OCI-LY3 (cell line): ENCODE data around the gene MLLT10.

Experiments used
- H2AFZ ChIP-seq: fragments of 200-600, 300-600 bp; shearing (Covaris generic); 2 replicates; pipeline ENCODE4 v1.6.0; 2014; ENCODE audit warnings: antibody characterized with exemption, low read depth, low read length
- H3K27ac ChIP-seq: fragments of 200-600, 300-600 bp; sonication (generic); 2 replicates; pipeline ENCODE4 v1.5.1; 2014; ENCODE audit warnings: mild to moderate bottlenecking, low read length, moderate library complexity, mixed read lengths
- H3K27me3 ChIP-seq: fragments of 200-600, 300-600 bp; sonication (generic); 2 replicates; pipeline ENCODE4 v1.6.1; 2014; ENCODE audit warnings: low read depth, low read length, mixed read lengths
- H3K36me3 ChIP-seq: fragments of 200-600, 300-600 bp; sonication (generic); replicated peaks from 2 replicates; pipeline ENCODE3; 2014; ENCODE audit warnings: low read depth, low read length, mixed read lengths
- H3K4me1 ChIP-seq: fragments of 300-600, 200-600 bp; sonication (generic); 2 replicates; pipeline ENCODE4 v1.6.1; 2014; ENCODE audit warnings: low read length, mixed read lengths
- H3K4me2 ChIP-seq: fragments of 200-600, 300-600 bp; sonication (generic); 2 replicates; pipeline ENCODE4 v1.6.1; 2014; ENCODE audit warnings: low read length, mixed read lengths
- H3K4me3 ChIP-seq: fragments of 300-600, 200-600 bp; sonication (generic); 2 replicates; pipeline ENCODE4 v1.5.1; 2014; ENCODE audit warnings: antibody characterized with exemption, mild to moderate bottlenecking, low read length, moderate library complexity
- H3K79me2 ChIP-seq: fragments of 300-600, 200-600 bp; shearing (Covaris generic); 2 replicates; pipeline ENCODE4 v1.6.1; 2014; ENCODE audit warnings: mild to moderate bottlenecking, low read length, mixed read lengths
- H3K9ac ChIP-seq: fragments of 300-600, 200-600 bp; shearing (Covaris generic); 2 replicates; pipeline ENCODE4 v1.6.0; 2014; ENCODE audit warnings: mild to moderate bottlenecking, low read length, moderate library complexity
- H3K9me3 ChIP-seq: fragments of 200-600, 300-600 bp; shearing (Covaris generic); 2 replicates; pipeline ENCODE4 v1.6.1; 2014; ENCODE audit warnings: low read length, mixed read lengths; ENCODE audit not compliant: insufficient read depth
- H4K20me1 ChIP-seq: fragments of 200-600, 300-600 bp; sonication (generic); 2 replicates; pipeline ENCODE4 v1.6.1; 2016; ENCODE audit warnings: low read length, mixed read lengths; ENCODE audit not compliant: insufficient read depth
- CTCF ChIP-seq: fragments of 200-600, 300-600 bp; sonication (generic); IDR thresholded peaks from 2 replicates; pipeline ENCODE4 v1.5.1; 2014; ENCODE audit warnings: antibody characterized with exemption, low read length, low read depth
- EZH2phosphoT487 ChIP-seq: fragments of 200-600 bp; shearing (Covaris generic); IDR thresholded peaks from 2 replicates; pipeline ENCODE4 v1.6.1; 2018; ENCODE audit warnings: antibody characterized with exemption, mixed run types, low read depth

The MLLT10 gene

DNA sequence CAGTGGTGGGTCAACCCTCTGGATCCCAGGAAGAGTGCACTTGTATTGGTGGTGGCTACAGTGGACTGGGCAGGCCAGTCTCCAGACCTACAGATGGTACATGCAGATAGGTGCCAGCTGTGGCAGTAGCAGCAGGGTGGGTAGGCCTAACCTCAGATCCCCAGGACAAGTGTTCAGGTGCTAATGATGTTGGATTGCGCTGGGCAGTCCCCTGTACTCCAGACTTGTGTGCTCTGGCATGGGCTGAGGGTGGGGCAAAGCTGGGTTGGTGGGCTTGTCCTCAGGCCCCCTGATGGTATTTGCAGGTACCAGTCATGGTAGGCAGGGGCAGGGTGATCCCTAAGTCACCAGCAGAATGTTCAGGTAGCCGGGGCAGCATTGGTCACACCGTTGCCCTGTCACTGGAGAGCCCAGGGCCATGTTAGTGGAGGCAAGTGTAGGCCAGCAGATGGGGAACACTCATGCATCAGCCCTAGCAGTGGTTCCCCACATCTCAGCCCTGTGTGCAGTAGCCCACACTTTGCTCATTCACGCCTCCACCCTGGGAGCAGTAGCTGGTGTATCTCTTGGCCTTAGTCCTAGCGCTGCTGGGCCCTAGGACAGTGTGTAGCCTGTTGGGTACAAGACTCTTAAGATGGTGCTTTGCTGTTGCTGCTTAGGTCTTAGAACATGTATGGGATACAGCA lies 171.3 kb downstream of the MLLT10 start:
- H3K9ac ChIP-seq: no peak overlapping the region
- H3K9me3 ChIP-seq: 0 out of 2 replicates have a peak, but pooled peaks cover 4% of the 10 kb centered on the region
- peaks cover 8% of the 10 kb centered on the region; the same call in 1 of the 2 replicates for H3K79me2 ChIP-seq
- H3K4me2 ChIP-seq: no peak overlapping the region
- TF ChIP-seq CTCF (no peak), EZH2phosphoT487 (no peak)
- peaks cover 5% of the 10 kb centered on the region for H3K4me1 ChIP-seq
- no peaks in the 10 kb centered on the region for H3K27me3 ChIP-seq
- H4K20me1 ChIP-seq: no peaks in the 10 kb centered on the region
- H3K36me3 ChIP-seq: peaks cover 5% of the 10 kb centered on the region
- H3K27ac ChIP-seq: no peak overlapping the region
- H3K4me3 ChIP-seq: no peak overlapping the region
- no peak overlapping the region for H2AFZ ChIP-seq

DNA sequence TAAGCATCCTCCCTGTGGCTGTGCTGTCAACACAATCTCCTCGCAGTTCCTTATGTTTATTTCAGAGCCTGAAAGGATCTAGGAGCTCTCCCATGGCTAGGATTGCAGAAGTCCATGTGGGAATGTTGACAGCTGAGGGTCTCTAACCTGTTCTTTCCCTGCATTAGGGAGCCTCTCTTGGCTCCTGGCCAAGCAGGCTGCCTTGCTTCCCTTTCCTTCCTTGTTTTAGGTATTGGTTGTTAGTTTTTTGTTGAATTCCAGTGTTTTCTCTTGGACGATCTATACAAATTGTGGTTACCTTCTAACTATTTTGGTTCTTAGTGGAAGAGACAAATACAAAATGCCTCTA lies 171.8 kb downstream of the MLLT10 start:
- Histone ChIP-seq H3K27me3 (no peaks in the 10 kb centered on the region), H3K9ac (no peak overlapping the region), H3K4me1 (peaks cover 9% of the 10 kb centered on the region), H3K4me3 (no peak overlapping the region), H3K9me3 (0 out of 2 replicates have a peak, but pooled peaks cover 2% of the 10 kb centered on the region), H2AFZ (no peak overlapping the region), H3K79me2 (peaks cover 8% of the 10 kb centered on the region; the same call in 1 of the 2 replicates), H3K4me2 (no peak overlapping the region), H4K20me1 (no peaks in the 10 kb centered on the region), H3K27ac (no peak overlapping the region), H3K36me3 (peaks cover under 1% of the 10 kb centered on the region)
- TF ChIP-seq CTCF (no peak), EZH2phosphoT487 (no peak)

GRCh38 chr10:21707498-21707897 lies 173.5 kb downstream of the MLLT10 start:
- H2AFZ ChIP-seq: no peak overlapping the region
- no peaks in the 10 kb centered on the region for H4K20me1 ChIP-seq
- H3K9me3 ChIP-seq: no peaks in the 10 kb centered on the region
- H3K79me2 ChIP-seq: peaks cover 15% of the 10 kb centered on the region; the same call in 1 of the 2 replicates
- no peaks in the 10 kb centered on the region for H3K36me3 ChIP-seq
- no peak overlapping the region for H3K9ac ChIP-seq
- peaks cover 19% of the 10 kb centered on the region for H3K4me1 ChIP-seq
- TF ChIP-seq EZH2phosphoT487 (no peak), CTCF (no peak)
- H3K27me3 ChIP-seq: no peaks in the 10 kb centered on the region
- H3K27ac ChIP-seq: no peak overlapping the region
- H3K4me3 ChIP-seq: no peak overlapping the region
- no peak overlapping the region for H3K4me2 ChIP-seq

GRCh38 chr10:21712975-21713374 lies 178.9 kb downstream of the MLLT10 start:
- H3K27me3 ChIP-seq: no peaks in the 10 kb centered on the region
- H3K27ac ChIP-seq: no peak overlapping the region
- no peaks in the 10 kb centered on the region for H3K36me3 ChIP-seq
- no peak overlapping the region for H3K4me2 ChIP-seq
- H3K4me3 ChIP-seq: no peak overlapping the region
- H3K79me2 ChIP-seq: peaks cover 7% of the 10 kb centered on the region; the same call in 1 of the 2 replicates
- no peaks in the 10 kb centered on the region for H4K20me1 ChIP-seq
- H3K9me3 ChIP-seq: no peaks in the 10 kb centered on the region
- no peak overlapping the region for H2AFZ ChIP-seq
- TF ChIP-seq CTCF: no peak
- no peak for TF ChIP-seq EZH2phosphoT487
- peaks cover 19% of the 10 kb centered on the region for H3K4me1 ChIP-seq
- no peak overlapping the region for H3K9ac ChIP-seq
